KOPT-K1 (cell line): ENCODE data around the gene RABEP1.
"Not testable (repeated sequence)": the region's sequence is repeated elsewhere in the genome, so short reads cannot be mapped to it uniquely, and the experiment has no call there.

Experiments
- H3K27ac ChIP-seq: fragments of 200-600 bp; sonication (generic); 2 replicates; pipeline ENCODE4 v1.5.1; 2016; ENCODE audit warnings: antibody characterized with exemption, mild to moderate bottlenecking, low read depth, low read length; ENCODE audit not compliant: poor library complexity, severe bottlenecking
- H3K36me3 ChIP-seq: fragments of 200-600 bp; sonication (generic); 2 replicates; pipeline ENCODE4 v1.5.1; 2017; ENCODE audit warnings: antibody characterized with exemption, mild to moderate bottlenecking, low read length, moderate library complexity; ENCODE audit not compliant: insufficient read depth
- H3K9me3 ChIP-seq: fragments of 200-600 bp; sonication (generic); 2 replicates; pipeline ENCODE4 v1.5.1; 2017; ENCODE audit warnings: antibody characterized with exemption, low read length, mild to moderate bottlenecking; ENCODE audit not compliant: insufficient read depth, poor library complexity, severe bottlenecking

The RABEP1 gene

DNA sequence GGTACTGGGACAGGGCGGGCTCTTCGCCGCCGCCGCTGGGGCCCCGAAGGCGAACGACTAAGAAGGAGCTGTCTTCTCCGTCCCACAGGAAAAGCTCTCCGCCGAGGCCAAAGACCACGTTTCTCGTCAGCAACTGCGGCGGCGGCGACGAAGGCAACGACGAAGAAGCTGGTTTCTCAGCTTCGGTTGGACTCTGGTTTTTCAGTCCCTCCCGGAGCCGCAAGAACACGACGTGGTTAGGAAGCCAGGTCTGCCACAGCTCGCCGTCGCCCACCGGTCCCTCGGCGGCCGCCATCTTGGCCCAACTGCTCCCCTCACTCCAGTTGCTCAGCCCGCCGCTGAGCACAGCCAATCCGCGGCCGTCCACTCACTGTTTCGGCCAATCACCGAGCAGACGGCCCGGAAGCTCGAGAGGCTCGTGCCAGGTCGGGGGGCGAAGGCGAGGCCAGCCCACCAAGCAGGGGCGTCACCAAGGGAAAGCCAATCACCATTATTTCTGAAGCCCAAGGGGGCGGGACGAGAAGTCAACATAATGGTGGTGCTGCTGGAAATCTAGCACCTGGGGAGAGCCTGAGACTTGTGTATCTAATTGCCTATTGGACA, 137.4 kb downstream of the RABEP1 start, which contains the start of gene NUP88:
TSS of gene NUP88 (minus strand) at position 307 of the 603 bp plus-strand sequence. CDS start at position 295, 12 bp downstream.
- H3K36me3 ChIP-seq = peaks cover 64% of the 10 kb centered on the region
- no peaks in the 10 kb centered on the region for H3K9me3 ChIP-seq
- H3K27ac ChIP-seq = peak within 1 kb of the TSS; percentile 91

DNA sequence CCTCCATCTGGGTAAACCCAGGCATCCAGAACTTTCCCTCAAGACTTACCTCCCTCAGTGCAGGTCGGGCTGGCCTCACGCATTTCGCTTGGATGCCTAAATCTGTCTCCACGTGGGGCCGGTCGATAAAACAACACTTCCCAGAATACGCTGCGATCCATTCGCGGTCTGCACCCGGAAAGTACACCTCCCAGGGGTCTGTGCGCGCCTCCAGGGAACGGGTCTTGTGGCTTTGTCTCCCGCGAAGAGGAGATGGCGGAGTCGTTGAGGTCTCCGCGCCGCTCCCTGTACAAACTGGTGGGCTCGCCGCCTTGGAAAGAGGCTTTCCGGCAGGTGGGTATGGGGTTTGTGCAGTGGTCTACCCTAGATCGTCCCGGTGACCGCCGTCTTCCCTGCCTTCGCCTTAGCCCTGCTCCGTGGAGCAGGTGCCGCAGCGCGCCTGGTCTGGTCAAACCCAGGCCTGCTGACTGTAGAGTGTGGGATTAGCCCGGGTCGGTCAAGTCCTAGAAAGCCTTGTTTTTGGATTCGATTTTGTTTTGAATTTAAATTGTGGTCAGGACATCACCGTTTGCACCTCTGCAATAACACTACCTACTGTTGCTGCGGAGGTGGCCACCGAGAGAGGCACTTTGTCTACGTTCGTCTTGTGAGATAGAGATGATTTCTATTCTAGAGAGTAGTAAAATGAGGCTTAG, 138.0 kb downstream of the RABEP1 start, which contains the start of gene RPAIN:
TSS of gene RPAIN (plus strand) at position 224 of the 695 bp plus-strand sequence. CDS start at position 253, 29 bp downstream.
- H3K36me3 ChIP-seq = peaks cover 65% of the 10 kb centered on the region
- H3K9me3 ChIP-seq = no peaks in the 10 kb centered on the region

DNA sequence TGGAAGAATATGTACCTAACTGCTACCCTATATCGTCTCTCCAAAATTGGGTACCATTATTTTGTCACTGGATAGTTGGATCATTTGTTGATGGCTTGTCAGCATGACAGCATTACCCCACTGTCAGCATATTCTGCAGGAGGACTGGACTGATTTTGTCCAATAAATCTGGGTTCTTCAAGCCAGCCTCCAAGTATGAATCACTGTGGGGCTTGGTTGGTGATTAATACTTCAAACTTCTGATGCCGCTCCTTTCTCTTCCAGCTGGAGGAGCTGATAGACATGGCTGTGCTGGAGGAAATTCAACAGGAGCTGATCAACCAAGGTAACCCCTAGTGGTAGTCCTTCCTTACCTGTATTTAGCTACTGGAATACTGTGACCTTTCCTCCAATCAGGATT, 140.4 kb downstream of the RABEP1 start:
- Histone ChIP-seq H3K27ac (no peak overlapping the region), H3K36me3 (peaks cover 67% of the 10 kb centered on the region), H3K9me3 (no peaks in the 10 kb centered on the region)

More for the DNA sequence above, 138.0 kb downstream of the RABEP1 start, which contains the start of gene RPAIN:
- peak within 1 kb of the TSS; percentile 91 for H3K27ac ChIP-seq

DNA sequence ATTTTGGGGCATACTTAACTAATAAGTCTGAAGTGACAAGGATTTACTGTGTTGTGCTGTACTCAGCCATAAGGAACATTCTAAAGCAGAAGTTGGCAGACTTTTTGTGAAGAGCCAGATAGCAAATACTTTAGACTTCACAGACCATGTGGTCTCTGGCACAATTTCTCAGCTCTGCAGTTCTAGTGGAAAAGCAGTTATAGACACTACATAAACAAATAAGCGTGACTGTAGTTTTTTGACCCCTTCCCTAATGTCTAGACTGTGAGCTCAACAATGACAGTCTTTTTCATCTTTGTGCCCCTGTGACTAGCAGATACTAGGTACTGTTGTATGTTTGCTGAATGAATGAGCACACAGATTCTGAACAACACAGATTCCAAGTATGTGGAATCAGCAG, 142.8 kb downstream of the RABEP1 start:
- peaks cover 88% of the 10 kb centered on the region for H3K36me3 ChIP-seq
- H3K27ac ChIP-seq = no peak overlapping the region
- H3K9me3 ChIP-seq = no peaks in the 10 kb centered on the region

DNA sequence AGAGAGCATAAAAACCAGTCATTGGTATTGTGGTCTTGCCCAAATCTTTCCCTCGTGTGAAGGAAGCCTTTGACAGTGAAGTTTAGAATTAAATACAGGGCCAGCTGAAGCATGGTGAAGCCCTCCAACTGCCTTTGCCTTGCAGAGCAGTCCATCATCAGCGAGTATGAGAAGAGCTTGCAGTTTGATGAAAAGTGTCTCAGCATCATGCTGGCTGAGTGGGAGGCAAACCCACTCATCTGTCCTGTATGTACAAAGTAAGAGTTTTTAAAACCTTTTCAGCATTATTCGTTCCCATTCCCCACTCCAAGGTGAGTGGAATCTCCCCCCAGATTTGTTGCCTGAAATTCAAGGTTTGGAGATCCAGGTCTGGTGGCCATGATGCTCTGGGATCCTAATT, 143.7 kb downstream of the RABEP1 start:
- H3K27ac ChIP-seq = no peak overlapping the region
- H3K36me3 ChIP-seq = peaks cover 97% of the 10 kb centered on the region
- H3K9me3 ChIP-seq = no peaks in the 10 kb centered on the region

DNA sequence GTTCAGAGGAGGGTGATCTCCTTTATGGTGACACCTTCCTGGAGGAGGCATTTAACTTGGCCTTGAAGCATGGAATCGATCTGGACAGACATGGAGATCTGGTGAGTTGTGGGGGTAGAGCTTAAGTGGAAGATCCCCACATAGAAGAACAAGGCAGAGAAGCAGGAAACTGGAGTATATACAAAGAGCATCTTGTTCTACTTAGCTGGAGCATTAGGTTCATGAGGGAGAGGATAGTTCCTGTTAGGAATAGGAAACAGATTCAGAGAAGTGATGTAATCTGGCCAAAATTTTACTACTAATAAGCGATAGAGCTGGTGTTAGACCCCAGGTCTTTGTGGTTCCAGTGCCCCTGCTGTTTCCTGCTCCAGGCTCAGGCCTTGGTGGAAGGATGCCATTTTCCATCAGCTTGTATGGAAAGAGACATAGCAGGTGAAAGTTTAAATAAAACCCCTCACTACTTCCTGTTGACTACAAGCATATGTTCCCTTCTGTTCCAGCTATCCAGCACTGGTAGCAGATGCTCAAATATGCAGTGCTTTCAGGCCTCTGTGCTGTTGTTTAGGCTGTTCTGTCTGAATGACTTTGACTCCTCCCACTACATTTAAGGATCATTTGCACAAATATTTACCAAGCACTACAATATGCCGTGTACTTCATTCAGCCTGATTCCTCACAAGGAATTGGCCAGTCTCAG, 147.3 kb downstream of the RABEP1 start:
- Histone ChIP-seq H3K27ac (no peak overlapping the region), H3K36me3 (peaks cover 100% of the 10 kb centered on the region), H3K9me3 (no peaks in the 10 kb centered on the region)

DNA sequence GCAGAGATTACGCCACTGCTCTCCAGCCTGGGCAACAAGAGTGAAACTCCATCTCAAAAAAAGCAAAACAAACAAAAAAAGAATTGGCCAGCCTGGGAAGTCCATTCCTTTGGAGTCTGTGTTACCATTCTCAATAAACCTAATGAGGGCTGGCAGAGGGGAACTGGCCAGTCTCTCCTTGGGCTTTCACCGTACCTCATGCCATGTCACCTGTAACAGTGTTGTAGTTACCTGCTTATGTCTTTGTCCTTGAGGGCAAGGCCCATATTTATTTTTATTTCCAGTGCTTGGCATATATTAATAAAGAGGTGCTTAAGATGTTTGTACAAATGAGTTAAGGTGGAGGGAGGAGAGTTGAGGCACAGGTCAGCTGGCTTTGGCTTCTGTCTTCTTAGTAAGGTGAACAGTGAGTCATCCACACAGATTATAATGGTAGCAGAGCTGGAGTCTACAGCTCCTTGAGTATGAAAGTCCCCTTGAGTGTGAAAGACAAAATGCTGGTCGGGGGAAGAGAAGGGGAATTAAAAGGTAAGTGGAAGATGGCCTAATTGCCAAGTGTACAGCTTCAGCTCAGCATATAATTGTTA, 148.4 kb downstream of the RABEP1 start:
- Histone ChIP-seq H3K27ac (no peak overlapping the region), H3K36me3 (peaks cover 100% of the 10 kb centered on the region), H3K9me3 (no peaks in the 10 kb centered on the region)

DNA sequence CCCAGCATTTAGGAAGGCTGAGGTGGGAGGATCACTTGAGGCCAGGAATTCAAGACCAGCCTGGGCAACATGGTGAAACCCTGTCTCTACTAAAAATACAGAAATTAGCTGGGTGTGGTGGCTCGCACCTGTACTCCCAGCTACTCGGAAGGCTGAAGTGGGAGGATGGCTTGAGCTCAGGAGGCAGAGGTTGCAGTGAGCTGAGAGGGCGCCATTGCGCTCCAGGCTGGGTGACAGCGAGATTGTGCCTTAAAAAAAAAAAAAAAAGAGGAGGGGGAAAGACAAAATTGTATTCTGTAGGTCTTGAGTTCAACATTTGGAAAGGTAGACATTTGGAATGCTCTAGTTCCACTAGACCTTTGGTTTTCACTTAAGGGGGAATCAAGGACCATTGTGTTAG, 149.2 kb downstream of the RABEP1 start:
- H3K36me3 ChIP-seq = peaks cover 100% of the 10 kb centered on the region
- H3K27ac ChIP-seq, H3K9me3 ChIP-seq: not testable (repeated sequence)

DNA sequence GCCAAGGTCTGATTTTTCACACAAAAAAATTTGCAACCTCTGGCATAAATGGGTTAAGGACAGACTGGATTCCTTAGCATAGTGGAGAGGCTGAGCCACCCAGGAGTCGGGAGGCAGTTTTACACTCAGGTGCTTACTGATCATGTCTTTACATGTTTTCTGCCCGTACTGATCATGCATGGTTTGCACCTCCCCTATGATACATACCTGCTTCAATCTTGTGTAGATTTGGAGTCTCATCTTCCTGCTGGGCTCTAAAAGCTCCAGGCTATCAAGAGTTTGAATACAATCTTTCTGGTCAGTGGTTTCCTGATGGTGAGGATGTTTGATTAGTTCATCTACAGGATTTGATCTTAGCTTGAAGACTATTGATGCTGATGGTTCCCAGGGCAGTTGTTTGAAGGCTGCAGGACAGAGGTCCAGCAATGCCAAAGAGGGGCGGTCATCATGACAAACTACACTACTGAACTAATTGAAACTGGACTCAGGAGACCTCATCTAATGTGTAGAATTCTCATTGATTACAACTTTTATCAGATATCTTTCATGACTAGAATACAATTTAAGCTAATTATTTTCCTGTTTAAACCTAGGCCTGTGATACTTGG, 150.0 kb downstream of the RABEP1 start:
- Histone ChIP-seq H3K36me3 (peaks cover 100% of the 10 kb centered on the region), H3K27ac (no peak overlapping the region), H3K9me3 (no peaks in the 10 kb centered on the region)

DNA sequence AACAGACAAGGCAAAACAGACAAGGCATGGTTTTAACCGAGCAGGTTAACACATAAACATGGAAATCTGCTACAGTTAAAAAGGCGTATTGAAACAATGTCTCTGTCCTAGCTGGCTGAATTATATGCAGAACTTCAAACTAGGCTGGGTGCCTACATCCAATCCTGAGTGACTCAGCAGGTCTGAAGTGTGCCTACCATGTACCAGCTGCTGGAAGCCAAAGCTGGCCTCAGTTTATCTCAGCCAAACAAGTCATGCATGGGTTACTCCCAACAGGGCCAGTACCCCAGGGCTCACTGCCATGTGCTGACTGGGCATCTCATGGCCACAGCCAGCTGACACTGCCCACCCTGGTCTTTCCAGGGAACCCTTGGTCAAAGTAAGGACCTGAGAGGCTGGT, 152.9 kb downstream of the RABEP1 start:
- Histone ChIP-seq H3K36me3 (peaks cover 82% of the 10 kb centered on the region), H3K27ac (no peak overlapping the region), H3K9me3 (no peaks in the 10 kb centered on the region)
